HepG2 (cell line): ENCODE results near the gene B4GALT5. TPM values are rescaled to one million over a fixed set of nuclear protein-coding genes. Genes with fewer than 3 reads are reported as not detected.
A peak's percentile ranks its signal among the peaks of the same experiment; 100 is the strongest.

Experiments
- ATF5 ChIP-seq: sonication (generic); formaldehyde crosslinking; IDR thresholded peaks from 2 replicates; pipeline ENCODE4 v1.4.0; 2020; ENCODE audit warnings: mild to moderate bottlenecking, low read depth, missing genetic modification reagents
- BCL6 ChIP-seq: IDR thresholded peaks from 2 replicates; pipeline ENCODE4 v1.6.1; 2016; ENCODE audit warnings: missing genetic modification reagents, missing compliant biosample characterization
- CHD4 ChIP-seq: fragments of 200-600 bp; sonication (generic); IDR thresholded peaks from 2 replicates; pipeline ENCODE4 v1.7.0; 2017; ENCODE audit warnings: mild to moderate bottlenecking, low read length, borderline replicate concordance
- MNT ChIP-seq: fragments of 450-650 bp; IDR thresholded peaks from 2 replicates; pipeline ENCODE4 v1.6.1; 2016
- NFIB ChIP-seq: sonication (generic); formaldehyde crosslinking; IDR thresholded peaks from 2 replicates; pipeline ENCODE4 v1.9.0; 2021; ENCODE audit warnings: missing genetic modification reagents, mild to moderate bottlenecking, borderline replicate concordance
- NR1H2 ChIP-seq: sonication (generic); formaldehyde crosslinking; IDR thresholded peaks from 2 replicates; pipeline ENCODE4 v1.8.1; 2022; ENCODE audit warnings: low read depth, missing genetic modification reagents, borderline replicate concordance
- ONECUT2 ChIP-seq: sonication (generic); formaldehyde crosslinking; IDR thresholded peaks from 2 replicates; pipeline ENCODE4 v1.4.0; 2020; ENCODE audit warnings: missing genetic modification reagents
- PITX1 ChIP-seq: sonication (generic); formaldehyde crosslinking; IDR thresholded peaks from 2 replicates; pipeline ENCODE4 v1.5.1; 2020; ENCODE audit warnings: mild to moderate bottlenecking, missing genetic modification reagents
- SIN3A ChIP-seq: IDR thresholded peaks from 2 replicates; pipeline ENCODE4 v1.6.1; 2011; ENCODE audit warnings: low read depth, mild to moderate bottlenecking, control low read depth, low read length, borderline replicate concordance
- SIN3B ChIP-seq: fragments of 150-350 bp; IDR thresholded peaks from 2 replicates; pipeline ENCODE4 v1.6.1; 2014; ENCODE audit warnings: low read length
- STAG1 ChIP-seq: sonication (generic); formaldehyde crosslinking; IDR thresholded peaks from 2 replicates; pipeline ENCODE4 v1.4.0; 2020; ENCODE audit warnings: missing genetic modification reagents
- TBX2 ChIP-seq: sonication (generic); formaldehyde crosslinking; IDR thresholded peaks from 2 replicates; pipeline ENCODE4 v1.5.0; 2020; ENCODE audit warnings: missing genetic modification reagents, mild to moderate bottlenecking, borderline replicate concordance
- ZBTB44 ChIP-seq: sonication (generic); formaldehyde crosslinking; IDR thresholded peaks from 2 replicates; pipeline ENCODE4 v1.4.0; 2020; ENCODE audit warnings: missing genetic modification reagents
- ZC3H4 ChIP-seq: sonication (generic); formaldehyde crosslinking; IDR thresholded peaks from 2 replicates; pipeline ENCODE4 v1.4.0; 2020; ENCODE audit warnings: missing genetic modification reagents, borderline replicate concordance
- ZFY ChIP-seq: sonication (generic); formaldehyde crosslinking; IDR thresholded peaks from 2 replicates; pipeline ENCODE4 v1.4.0; 2020; ENCODE audit warnings: missing genetic modification reagents
- ZIK1 ChIP-seq: sonication (generic); formaldehyde crosslinking; IDR thresholded peaks from 2 replicates; pipeline ENCODE4 v1.5.0; 2020; ENCODE audit warnings: mild to moderate bottlenecking, low read depth, missing genetic modification reagents, borderline replicate concordance
- ZNF547 ChIP-seq: sonication (generic); formaldehyde crosslinking; IDR thresholded peaks from 2 replicates; pipeline ENCODE4 v1.5.1; 2020; ENCODE audit warnings: mild to moderate bottlenecking, missing genetic modification reagents
- ZNF558 ChIP-seq: sonication (generic); formaldehyde crosslinking; IDR thresholded peaks from 2 replicates; pipeline ENCODE4 v1.9.0; 2022; ENCODE audit warnings: mild to moderate bottlenecking, missing genetic modification reagents, borderline replicate concordance
- polyA plus RNA-seq, 8 experiments: library from polyadenylated mRNA; depleted of rRNA in 3 of 8; stranded (reverse) in 7 of 8; unstranded in 1 of 8; fragments of >200 nt; fragmentation: Illumina TruSeq in 4 of 8; extraction: Trizol in 4 of 8; gene quantifications; 2 replicates each; pipeline versions ENCODE4 v1.2.1 to v1.2.3, GENCODE V29; 2011 to 2016; ENCODE audit warnings: low read depth in 4 of 8, missing spikeins in 1 of 8, mixed read lengths in 1 of 8; ENCODE audit not compliant: insufficient read depth in 1 of 8
- total RNA-seq, 5 experiments: library from RNA; depleted of rRNA; stranded (reverse); fragments of >200 nt; fragmentation: Illumina TruSeq; extraction: Trizol; gene quantifications; 2 replicates each; pipeline ENCODE4 v1.2.3, GENCODE V29; 2016; ENCODE audit warnings: low read depth in 1 of 5
- TF ChIP-seq, protein P1 (sequence below): sonication (generic); formaldehyde crosslinking; IDR thresholded peaks from 2 replicates; pipeline ENCODE4 v1.5.0; 2020; ENCODE audit warnings: mild to moderate bottlenecking, missing genetic modification reagents, borderline replicate concordance
- TF ChIP-seq, protein P2 (sequence below): sonication (generic); formaldehyde crosslinking; IDR thresholded peaks from 2 replicates; pipeline ENCODE4 v1.4.0; 2020; ENCODE audit warnings: missing genetic modification reagents

The B4GALT5 gene
- total and polyA plus RNA-seq, 2 of the 13 experiments (the other 11 are each of a cell fraction or from before 2014, with no cell fraction given), result 27.3 to 30.9 TPM

- TF ChIP-seq ZNF547 (0 out of 2 replicates have a peak, but pooled peaks have one; percentile 44), ONECUT2 (CRISPR knock-in tag) (no peak), ZNF558 (CRISPR knock-in tag) (peak; percentile 64), ZC3H4 (CRISPR knock-in tag) (no peak), MNT (0 out of 2 replicates have a peak, but pooled peaks have one; percentile 7), ZFY (CRISPR knock-in tag) (peak; percentile 85), STAG1 (0 out of 2 replicates have a peak, but pooled peaks have one; percentile 26), SIN3A (no peak), NFIB (CRISPR knock-in tag) (no peak), BCL6 (CRISPR knock-in tag) (no peak), ZBTB44 (CRISPR knock-in tag) (no peak), CHD4 (no peak), TBX2 (CRISPR knock-in tag) (no peak; the same call in 1 of the 2 replicates), ZIK1 (no peak), ATF5 (CRISPR knock-in tag) (no peak), PITX1 (CRISPR knock-in tag) (0 out of 2 replicates have a peak, but pooled peaks have one; percentile 38), NR1H2 (CRISPR knock-in tag) (no peak), SIN3B (no peak)
- TF ChIP-seq, protein P1, sequence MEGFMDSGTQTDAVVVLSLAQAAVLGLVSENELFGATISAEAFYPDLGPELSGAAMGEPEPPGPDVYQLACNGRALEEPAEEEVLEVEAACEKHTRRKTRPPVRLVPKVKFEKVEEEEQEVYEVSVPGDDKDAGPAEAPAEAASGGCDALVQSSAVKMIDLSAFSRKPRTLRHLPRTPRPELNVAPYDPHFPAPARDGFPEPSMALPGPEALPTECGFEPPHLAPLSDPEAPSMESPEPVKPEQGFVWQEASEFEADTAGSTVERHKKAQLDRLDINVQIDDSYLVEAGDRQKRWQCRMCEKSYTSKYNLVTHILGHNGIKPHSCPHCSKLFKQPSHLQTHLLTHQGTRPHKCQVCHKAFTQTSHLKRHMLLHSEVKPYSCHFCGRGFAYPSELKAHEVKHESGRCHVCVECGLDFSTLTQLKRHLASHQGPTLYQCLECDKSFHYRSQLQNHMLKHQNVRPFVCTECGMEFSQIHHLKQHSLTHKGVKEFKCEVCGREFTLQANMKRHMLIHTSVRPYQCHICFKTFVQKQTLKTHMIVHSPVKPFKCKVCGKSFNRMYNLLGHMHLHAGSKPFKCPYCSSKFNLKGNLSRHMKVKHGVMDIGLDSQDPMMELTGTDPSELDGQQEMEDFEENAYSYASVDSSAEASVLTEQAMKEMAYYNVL, result peak; percentile 40; the same call in 1 of the 2 replicates
- TF ChIP-seq, protein P2, sequence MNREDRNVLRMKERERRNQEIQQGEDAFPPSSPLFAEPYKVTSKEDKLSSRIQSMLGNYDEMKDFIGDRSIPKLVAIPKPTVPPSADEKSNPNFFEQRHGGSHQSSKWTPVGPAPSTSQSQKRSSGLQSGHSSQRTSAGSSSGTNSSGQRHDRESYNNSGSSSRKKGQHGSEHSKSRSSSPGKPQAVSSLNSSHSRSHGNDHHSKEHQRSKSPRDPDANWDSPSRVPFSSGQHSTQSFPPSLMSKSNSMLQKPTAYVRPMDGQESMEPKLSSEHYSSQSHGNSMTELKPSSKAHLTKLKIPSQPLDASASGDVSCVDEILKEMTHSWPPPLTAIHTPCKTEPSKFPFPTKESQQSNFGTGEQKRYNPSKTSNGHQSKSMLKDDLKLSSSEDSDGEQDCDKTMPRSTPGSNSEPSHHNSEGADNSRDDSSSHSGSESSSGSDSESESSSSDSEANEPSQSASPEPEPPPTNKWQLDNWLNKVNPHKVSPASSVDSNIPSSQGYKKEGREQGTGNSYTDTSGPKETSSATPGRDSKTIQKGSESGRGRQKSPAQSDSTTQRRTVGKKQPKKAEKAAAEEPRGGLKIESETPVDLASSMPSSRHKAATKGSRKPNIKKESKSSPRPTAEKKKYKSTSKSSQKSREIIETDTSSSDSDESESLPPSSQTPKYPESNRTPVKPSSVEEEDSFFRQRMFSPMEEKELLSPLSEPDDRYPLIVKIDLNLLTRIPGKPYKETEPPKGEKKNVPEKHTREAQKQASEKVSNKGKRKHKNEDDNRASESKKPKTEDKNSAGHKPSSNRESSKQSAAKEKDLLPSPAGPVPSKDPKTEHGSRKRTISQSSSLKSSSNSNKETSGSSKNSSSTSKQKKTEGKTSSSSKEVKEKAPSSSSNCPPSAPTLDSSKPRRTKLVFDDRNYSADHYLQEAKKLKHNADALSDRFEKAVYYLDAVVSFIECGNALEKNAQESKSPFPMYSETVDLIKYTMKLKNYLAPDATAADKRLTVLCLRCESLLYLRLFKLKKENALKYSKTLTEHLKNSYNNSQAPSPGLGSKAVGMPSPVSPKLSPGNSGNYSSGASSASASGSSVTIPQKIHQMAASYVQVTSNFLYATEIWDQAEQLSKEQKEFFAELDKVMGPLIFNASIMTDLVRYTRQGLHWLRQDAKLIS (CRISPR knock-in tag), result no peak
These were observed 504 bp downstream of the B4GALT5 start (continued) for GRCh38 chr20:49712996-49713752.
